GM19452 (cell line): Measurements from ENCODE around the gene SEC62.

Source experiments
- ATAC-seq: cut with Tn5 transposase; IDR thresholded peaks from one replicate; pipeline ENCODE4 v1.9.1; 2021; ENCODE audit not compliant: unreplicated experiment

Gene SEC62

GRCh38 chr3:169966428-169966950 lies at the start of gene SEC62:
SEC62 (plus strand) TSS chr3:169966807; CDS start chr3:169966823, 16 bp downstream.
- peak; percentile 94 for ATAC-seq

GRCh38 chr3:169923189-169923588 lies 43.4 kb upstream of the SEC62 start:
- ATAC-seq = no peak

GRCh38 chr3:169923831-169924230 lies 42.8 kb upstream of the SEC62 start:
- no peak for ATAC-seq

DNA sequence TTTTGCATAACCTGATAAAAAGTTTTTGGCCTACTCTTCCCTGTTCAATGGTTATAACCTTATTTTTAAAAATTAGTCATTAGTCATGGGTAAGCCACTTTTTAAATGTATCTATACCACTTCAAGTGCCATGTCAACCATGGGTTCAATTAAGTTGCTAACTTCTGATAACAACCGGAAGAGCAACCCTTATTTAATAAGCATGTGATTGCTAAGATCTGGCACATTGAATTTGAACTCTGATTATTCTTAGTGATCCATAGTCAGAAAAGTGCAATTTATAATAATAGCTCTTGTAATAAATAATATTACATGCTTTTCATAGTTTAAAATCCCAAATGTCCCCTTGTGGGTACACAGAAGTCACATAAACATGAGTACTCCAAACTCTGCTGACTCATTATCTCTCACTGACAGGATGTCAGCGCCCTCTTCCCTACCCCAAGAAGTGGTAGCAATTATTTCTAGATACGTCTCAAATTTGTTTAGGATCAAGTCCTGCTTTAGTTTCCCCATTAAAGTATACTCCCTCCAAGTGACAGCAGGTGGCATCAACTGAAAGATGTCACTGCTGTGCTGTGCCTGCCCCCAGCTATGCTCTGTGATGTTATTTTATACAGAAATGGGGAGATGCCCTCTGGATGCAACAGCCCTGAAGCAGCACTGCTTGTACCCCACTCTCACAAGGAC lies 36.6 kb upstream of the SEC62 start:
- no peak for ATAC-seq

- ATAC-seq = no peak
Observed at GRCh38 chr3:169930843-169931242, 35.8 kb upstream of the SEC62 start.

GRCh38 chr3:169931747-169932520 lies 34.7 kb upstream of the SEC62 start:
- peak; percentile 92 for ATAC-seq

GRCh38 chr3:169939320-169939719 lies 27.3 kb upstream of the SEC62 start:
- ATAC-seq = no peak

DNA sequence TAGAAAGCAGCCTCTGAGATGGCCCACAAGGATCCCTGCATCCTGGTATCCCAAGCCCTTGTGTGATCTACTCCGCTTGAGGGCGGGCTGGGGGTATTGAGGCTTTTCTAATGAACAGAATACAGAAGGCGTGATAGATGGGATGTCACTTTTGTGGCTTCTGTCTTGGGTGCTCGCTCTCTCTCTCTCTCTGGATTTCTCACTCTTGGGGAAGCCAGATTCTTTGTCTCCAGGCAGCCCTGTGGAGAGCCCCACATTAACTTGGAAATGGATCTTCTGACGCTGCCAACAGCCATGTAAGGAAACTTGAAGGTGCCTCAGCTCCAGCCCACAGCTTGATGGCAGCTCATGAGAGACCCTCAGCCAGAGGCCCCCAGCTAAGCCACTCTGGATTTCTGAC lies 26.9 kb upstream of the SEC62 start:
- no peak for ATAC-seq

GRCh38 chr3:169940470-169941181 lies 26.0 kb upstream of the SEC62 start:
- peak; percentile 82 for ATAC-seq

DNA sequence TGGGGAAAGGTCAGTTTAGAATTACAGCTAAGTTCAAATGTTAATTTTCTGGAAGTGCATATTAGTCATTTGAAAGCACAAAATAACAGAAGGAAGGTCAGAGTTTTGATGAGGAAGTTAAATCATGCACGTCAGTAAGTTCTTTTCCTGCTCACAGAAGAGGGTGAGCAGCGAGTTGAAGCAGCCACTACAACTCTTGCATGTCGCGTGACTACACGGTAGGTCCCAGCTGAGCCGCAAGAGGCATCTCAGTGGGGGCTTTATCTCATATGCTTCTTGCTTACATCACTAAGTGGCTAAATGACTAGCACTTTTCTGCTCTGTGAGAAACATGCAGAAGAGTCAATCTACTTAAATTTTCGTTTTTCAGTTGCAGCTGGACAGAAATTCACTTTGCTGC lies 21.3 kb upstream of the SEC62 start:
- ATAC-seq = peak; percentile 83

- no peak for ATAC-seq
Observed at GRCh38 chr3:169946336-169946735, 20.3 kb upstream of the SEC62 start.

DNA sequence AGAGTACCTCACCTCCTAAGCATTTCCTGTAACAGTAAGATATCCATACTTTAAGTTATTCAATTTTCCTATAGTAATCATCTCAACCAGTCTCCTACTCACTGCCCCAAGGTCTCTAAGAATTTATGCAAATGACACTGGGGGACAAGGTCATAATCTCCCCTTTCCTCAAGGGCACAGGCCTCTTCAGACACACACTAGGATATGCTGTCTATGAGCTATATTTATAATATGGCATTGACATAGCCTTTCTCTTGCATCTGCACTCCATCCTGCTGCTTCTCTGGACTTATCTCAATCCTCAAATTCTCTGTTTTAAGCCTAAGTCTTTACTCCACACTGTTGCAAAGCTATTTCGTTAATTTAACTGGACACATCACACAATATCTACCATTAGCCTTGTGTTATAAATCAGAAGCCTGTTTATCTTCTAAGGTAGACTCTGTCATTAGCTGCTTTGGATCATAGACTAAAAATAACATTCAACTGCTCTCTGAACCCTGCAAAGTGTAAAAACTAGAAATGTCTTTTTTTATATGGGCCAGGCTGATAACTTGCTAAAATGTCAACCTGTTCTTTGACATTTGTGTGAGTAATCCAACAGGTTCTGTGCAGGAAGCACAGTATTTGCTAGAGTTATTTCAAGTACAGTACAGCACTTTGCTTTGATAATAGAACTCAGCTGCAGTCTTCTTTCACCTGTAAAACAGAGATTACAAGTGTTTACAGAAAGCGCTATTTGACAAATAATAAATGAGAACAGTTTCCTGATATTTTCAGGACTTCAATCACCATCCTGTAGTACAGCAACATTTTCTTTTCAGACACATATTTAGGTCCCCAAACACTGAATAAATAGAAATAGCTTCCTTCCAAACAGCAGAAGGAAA lies 17.8 kb upstream of the SEC62 start:
- no peak for ATAC-seq

- no peak for ATAC-seq
Observed at GRCh38 chr3:169952045-169952444, 14.6 kb upstream of the SEC62 start.

DNA sequence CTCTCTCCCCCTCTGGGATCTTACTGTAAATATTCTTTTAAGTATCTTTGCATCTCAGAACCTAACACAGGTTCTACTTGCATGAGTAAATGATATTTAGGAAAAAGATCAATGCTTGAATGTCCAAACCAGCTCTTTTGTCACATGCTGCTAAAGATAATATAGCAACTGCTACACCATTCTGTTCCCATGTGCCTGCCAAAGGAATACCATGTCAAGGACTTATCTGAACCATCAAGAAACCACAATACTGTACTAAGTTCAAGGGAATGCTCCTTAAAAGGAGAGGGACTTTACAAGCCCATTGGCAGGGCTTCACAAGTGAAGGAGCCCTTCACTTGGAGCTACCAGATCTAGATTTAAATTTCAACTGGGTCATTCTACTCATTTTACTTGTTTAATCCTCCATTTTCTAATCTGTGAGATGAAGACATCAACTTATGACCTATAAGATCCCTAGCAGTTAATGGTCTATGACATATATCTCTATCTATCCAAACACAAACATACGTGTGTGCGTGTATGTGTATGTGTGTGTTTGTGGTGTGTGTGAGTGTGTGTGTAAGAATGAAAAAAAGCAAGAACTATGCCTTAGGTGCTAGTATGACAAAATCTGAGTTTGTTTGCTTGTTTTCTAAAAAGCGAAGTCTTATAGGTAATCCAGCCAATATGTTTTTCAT lies 13.0 kb upstream of the SEC62 start:
- ATAC-seq = peak; percentile 15

DNA sequence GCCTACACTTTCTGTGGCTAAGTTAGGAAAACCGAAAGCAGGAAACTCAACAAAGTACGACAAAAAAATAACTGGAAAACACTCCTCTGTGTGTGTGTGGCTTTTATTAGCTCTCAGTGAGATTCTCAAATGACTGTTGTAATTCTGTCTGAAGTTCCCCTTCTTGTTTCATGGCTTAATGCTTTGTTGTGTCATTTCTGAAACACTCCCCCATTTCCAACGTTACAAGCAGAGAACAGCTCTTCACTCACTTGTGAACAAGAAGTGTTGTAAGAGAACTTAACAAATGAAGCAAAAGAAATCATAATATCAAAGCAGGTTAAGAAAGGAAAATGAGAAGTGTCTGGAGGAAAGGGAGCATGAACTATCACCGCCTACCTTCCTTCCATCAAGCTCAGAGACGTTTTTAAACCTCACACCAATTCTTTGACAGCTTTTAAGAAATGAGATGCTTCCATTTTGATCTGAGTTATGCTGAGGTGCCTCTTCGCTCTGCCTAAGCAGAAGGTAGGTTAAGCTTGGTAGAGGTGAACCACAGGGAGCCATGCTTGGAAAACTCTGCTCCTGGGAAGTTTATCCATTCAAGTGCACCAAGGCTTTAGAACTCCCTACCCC lies 12.4 kb upstream of the SEC62 start:
- ATAC-seq = peak; percentile 63

- no peak for ATAC-seq
Observed at GRCh38 chr3:169955406-169955805, 11.2 kb upstream of the SEC62 start.

- ATAC-seq = no peak
Observed at GRCh38 chr3:169964176-169964575, 2.4 kb upstream of the SEC62 start.

DNA sequence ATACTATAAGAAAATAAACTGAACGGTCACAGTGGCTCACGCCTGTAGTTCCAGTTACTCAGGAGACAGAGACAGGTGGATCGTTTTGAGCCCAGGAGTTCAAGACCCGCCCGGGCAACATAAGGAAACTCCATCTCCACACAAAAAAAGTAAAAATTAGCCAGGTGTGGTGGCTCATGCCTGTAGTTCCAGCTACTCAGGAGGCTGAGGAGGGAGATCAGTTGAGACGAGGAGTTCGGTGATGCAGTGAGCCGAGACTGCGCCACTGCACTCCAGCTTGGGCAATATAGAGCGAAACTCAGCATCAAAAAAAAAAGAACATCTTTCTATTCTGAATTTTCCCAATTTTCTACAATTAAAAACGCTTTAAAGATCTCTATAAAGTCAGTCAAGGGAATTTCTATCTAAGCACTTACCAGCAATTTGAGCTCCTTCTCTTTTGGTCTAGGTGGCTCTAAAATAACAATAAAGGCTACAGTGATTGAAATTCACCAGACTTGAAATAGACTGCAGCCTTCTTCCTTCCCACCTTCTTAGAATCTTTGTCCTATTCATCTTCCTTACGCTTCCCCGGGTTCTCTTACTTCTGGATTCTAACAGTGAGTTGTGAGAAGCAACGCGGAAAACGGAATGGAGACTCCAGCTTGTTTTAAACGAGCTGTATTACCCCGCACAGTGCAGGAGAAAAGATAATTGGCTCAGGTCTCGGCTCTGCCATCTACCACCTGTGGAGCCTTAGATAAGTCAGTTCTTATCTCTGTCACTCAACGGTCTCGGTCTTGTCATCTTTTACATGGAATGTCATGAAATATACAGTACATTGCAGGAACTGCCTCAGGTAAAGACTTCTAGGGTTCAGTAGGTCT lies 812 bp upstream of the SEC62 start:
- ATAC-seq = peak; percentile 22
